ENCODE data around the gene WHRN.

Gene WHRN

GRCh38 chr9:114383521-114384231 lies 121.6 kb downstream of the WHRN start:
- POLR2A ChIA-PET: no interaction called here

DNA sequence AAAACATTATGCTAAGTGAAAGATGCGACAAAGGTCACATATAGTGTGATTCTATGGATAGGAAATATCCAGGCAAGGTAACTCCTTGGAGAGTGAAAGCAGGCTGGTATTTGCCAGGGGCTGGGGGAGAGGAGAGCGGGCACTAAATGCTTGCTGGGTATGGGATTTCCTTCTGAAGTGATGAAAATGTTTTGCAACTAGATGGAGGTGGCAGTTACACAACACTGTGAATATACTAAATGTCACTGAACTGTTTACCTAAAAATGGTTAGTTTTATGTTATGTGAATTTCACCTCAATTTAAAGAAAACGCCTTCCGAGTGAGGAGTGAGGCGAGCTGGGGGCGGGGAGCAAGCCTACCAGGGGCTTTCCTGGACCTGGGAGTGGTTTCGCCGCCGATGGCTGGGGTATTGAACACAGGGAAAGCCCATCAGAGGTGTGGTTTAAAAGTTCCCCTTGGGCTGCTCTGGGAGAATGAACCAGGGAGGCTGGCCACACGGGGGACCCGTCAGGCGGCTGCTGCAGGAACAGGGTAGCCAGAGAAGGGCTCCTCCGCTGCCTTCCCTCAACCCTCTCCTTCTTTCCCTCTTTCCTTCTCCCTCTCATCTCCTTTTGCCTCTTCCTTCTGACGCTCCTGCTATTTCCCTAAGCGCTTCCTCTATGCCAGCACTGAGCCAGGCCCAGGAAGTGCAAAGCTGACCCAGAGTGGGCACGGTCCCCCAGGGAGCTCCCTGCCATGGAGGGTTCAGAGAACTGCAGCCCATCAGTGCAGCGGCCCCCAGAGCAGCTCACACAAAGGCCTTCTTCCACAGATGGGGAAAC lies 122.4 kb downstream of the WHRN start:
- POLR2A ChIA-PET: interaction anchor here (0.6 kb wide), 1 partner anchor 53 kb away, joined by 3 read pairs; the partner anchor contains the start of gene ORM2
- TF ChIP-seq, protein P1, sequence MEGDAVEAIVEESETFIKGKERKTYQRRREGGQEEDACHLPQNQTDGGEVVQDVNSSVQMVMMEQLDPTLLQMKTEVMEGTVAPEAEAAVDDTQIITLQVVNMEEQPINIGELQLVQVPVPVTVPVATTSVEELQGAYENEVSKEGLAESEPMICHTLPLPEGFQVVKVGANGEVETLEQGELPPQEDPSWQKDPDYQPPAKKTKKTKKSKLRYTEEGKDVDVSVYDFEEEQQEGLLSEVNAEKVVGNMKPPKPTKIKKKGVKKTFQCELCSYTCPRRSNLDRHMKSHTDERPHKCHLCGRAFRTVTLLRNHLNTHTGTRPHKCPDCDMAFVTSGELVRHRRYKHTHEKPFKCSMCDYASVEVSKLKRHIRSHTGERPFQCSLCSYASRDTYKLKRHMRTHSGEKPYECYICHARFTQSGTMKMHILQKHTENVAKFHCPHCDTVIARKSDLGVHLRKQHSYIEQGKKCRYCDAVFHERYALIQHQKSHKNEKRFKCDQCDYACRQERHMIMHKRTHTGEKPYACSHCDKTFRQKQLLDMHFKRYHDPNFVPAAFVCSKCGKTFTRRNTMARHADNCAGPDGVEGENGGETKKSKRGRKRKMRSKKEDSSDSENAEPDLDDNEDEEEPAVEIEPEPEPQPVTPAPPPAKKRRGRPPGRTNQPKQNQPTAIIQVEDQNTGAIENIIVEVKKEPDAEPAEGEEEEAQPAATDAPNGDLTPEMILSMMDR (IDR thresholded peaks at IDR 0.05; ENCODE audit: control extremely low read depth, extremely low read depth, low read depth, missing control alignments): peak; percentile 22
- peak; percentile 62 for DNase-seq (ENCODE audit: extremely low spot score)
- CTCF ChIA-PET: interaction anchor here (1.2 to 11.0 kb wide), 6 partner anchors 12 to 270 kb away, joined by 3 to 100 read pairs (median 4); no protein-coding TSS in a partner anchor

More at GRCh38 chr9:114383521-114384231, 121.6 kb downstream of the WHRN start:
- CTCF ChIA-PET: interaction anchor here (1.2 to 11.0 kb wide), 7 partner anchors 13 to 270 kb away, joined by 3 to 100 read pairs (median 4); no protein-coding TSS in a partner anchor
- DNase-seq (ENCODE audit: extremely low spot score): no peak
- TF ChIP-seq, protein P1 (IDR thresholded peaks at IDR 0.05; ENCODE audit: control extremely low read depth, extremely low read depth, low read depth, missing control alignments): no peak

DNA sequence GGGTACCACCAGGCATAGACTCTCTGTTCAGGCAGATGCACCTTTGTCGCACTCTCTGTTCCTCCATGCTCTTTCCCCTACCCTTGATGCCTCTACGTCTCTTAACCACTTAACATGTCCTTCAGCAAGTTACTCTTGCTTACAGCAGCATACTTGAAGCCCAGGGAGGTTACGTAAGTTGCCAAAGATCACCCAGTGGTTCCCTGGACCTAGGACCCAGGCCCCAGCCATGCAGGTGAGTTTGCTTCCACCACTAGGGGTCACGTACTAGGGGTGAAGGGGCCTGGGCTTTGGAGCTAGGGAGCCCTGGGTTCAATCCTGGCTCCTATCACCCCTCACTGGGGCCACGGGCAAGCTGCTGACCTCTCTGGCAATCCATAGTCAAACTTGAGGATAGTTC lies 126.4 kb downstream of the WHRN start:
- POLR2A ChIA-PET: no interaction called here
- CTCF ChIA-PET: interaction anchor here (1.0 to 1.4 kb wide), 2 partner anchors 8 to 12 kb away, joined by 4 to 5 read pairs; no protein-coding TSS in a partner anchor
- DNase-seq (ENCODE audit: extremely low spot score): no peak
- TF ChIP-seq, protein P1 (IDR thresholded peaks at IDR 0.05; ENCODE audit: control extremely low read depth, extremely low read depth, low read depth, missing control alignments): no peak

GRCh38 chr9:114378016-114378415 lies 127.3 kb downstream of the WHRN start:
- no peak for DNase-seq (ENCODE audit: extremely low spot score)
- ChIA-PET CTCF (interaction anchor here (1.3 to 1.7 kb wide), 2 partner anchors 11 to 31 kb away, joined by 3 to 7 read pairs; no protein-coding TSS in a partner anchor), POLR2A (no interaction called here)
- TF ChIP-seq, protein P1 (IDR thresholded peaks at IDR 0.05; ENCODE audit: control extremely low read depth, extremely low read depth, low read depth, missing control alignments): no peak

- TF ChIP-seq, protein P1 (IDR thresholded peaks at IDR 0.05; ENCODE audit: control extremely low read depth, extremely low read depth, low read depth, missing control alignments): no peak
- ChIA-PET POLR2A (no interaction called here), CTCF (interaction anchor here (1.0 to 1.7 kb wide), 3 partner anchors 9 to 36 kb away, joined by 3 to 7 read pairs (median 4); no protein-coding TSS in a partner anchor)
- no peak for DNase-seq (ENCODE audit: extremely low spot score)
These were observed 128.5 kb downstream of the WHRN start for GRCh38 chr9:114376586-114377445.

Data from GM10248 (cell line).